ENCODE results near the gene TMEM18.

The TMEM18 gene

DNA sequence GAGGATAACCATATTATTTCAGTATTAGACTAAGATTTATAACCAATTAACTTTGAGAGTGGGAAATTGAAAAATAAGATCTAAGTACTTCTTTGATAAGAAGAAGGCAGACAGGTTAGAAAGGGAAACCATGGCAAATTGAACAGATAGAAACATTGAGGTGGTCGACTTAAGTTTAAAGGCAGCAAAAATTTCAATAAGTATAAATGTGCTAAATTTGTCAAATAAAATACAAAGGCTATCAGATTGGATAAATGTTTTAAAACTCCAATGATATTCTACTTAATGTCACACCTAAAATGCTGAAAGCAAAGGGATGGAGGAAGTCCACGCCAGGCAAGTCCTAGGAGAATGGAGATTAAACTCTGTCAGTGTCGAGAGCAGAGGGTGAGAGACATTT lies 59.2 kb downstream of the TMEM18 start:
- DNase-seq (ENCODE audit: low read depth) = no peak
